ENCODE results near the gene NOLC1.

The NOLC1 gene

DNA sequence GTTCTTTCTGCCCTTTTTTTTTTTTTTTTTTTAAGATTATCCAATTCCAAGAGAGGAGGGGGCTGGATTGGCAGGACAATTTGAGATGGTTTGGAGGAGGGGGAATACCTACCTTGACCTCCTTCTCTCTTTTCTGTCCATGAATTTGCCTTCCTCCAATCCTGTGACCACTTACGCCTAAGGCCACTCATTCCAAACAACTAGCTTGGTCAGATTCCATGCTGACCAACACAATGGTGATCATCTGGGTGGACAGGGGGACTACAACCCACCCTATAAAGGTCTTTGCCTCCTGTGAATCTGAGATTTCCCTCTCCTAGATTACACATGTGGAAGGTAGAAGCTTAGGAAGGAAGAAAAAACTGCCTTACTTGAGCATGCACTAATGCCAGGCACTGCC lies 29.7 kb upstream of the NOLC1 start:
- no peak for DNase-seq

- DNase-seq, result no peak
These were observed 29.0 kb upstream of the NOLC1 start for GRCh38 chr10:102123223-102123622.

DNA sequence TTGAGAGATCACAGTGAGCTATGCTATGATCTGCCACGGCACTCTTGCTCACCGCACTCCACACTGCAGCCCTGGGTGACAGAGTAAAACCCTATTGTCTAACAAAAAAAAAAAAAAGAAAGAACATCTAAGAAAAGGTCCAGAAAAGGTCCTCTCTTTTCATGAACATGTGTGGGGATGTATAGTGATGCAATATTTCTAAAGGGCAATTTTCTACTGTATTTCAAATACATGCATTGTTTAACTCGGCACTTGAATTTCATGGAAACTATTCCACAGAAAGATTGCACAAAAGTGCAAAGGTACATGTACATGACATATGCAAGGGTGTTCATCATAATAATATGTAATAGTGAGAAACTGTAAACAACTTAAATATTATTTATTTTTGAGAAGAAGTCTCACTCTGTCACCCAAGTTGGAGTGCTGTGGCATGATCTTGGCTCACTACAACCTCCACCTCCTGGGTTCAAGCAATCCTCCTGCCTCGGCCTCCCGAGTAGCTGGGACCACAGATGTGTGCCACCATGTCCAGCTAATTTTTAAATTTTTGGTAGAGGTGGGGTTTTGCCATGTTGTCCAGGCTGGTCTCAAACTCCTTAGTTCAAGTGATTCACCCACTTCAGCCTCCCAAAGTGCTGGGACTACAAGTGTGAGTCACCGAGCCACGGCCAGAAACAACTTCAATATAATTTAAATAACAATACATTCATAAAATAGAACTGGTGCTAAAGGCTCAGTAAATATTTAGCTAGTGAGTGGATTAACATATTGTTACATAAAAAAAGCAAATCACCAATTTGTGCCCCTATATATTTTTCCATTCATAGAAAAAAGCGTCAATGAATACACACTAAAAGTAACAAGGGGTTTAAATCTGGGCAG lies 20.7 kb upstream of the NOLC1 start:
- DNase-seq, result peak; percentile 39

DNA sequence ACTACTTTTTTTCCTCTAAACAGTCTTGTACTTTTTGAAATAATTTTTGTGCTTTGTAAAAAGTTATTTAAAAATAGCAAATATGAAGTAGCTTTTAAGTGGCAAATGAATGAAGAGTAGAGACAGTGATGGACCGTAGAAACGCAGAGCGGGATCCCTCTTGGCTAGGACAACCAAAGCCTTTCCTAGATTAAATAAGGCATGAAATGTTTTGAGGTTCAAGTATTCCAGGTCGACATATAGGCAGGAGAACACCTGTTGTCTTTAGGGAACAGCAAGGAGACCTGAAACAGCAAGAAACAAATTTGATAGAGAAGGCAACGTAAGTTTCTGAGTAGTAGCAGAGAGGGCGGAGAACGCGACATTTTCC lies 20.0 kb upstream of the NOLC1 start:
- DNase-seq, result no peak

DNA sequence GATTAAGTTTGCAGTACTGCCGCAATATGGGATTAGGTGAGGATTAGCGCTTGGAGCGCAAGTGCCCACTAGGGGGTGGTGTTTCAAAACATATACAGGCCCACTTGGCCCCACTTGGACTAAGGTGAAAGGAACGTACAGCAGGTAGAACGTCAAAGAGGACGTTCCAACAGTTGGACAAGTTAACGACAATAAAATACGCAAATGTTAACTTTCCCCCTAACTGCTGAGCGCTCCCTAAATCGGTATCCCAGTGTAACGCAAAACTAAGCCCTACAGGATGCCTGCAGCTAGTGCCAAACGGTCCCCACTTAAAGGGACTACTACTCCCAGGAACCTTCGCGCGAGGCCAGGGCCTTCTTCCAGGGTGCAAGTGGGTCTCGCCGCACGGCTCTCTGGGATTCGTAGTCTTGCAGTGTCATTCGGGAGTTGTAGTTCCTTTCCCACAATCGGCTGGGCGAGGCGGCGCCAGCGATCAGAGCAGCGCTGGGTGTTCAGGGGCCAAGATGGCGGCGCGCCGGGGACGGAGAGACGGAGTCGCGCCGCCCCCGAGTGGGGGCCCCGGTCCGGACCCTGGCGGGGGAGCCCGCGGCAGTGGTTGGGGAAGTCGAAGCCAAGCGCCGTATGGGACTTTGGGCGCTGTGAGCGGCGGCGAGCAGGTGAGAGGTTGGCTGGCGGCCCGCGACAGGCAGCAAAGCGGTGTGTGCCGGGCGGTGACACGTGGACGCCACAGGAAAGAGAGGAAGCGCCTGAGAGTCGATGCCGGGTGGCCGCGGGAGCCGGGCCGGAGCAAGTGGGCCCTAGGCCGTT lies 19.4 kb upstream of the NOLC1 start, which contains the start of gene PPRC1:
Gene PPRC1 (plus strand): TSS at position 478 of the 810 bp plus-strand sequence. CDS start 29 bp downstream, at position 507.
- peak; percentile 99 for DNase-seq

DNA sequence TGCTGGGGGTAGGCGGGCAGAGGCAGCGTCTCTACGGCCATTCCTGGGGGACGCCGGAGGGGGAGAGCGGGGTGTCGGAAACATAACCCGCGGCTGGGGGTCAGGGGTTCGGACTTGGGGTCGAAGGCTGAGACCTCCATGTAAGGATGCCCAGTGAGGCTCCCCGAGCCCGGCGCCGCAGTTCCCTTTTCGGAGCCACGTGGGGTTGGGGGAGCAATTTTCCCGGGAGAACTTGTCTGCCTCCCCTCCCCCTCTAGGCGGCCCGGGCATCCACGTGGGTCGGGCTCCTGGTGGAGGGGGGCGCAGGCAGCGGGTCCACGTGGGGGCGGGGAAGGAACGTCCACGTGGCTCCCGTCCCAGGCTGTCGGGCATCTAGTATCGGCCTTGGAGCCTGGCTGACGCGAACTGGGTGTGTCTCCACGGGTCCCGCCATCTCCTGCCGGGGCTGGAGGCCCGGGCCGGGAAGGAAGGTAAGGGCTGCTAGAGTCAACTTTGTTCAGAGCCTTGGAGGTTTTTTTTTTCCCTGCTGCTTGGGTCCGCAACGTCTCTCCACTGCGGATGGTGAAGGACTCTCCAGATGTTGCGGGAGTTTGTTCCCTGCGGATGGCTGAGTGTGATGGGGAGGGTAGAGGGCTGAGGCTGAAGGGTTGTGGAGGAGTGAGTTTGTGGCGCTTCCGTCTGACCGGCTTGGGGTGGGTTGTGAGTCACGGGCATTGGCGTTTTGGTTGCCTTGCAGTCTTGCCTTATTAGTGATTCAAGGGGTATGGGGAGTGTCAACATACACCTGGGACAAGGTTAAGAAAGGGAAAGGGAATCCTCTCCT lies 18.6 kb upstream of the NOLC1 start:
- peak; percentile 82 for DNase-seq

DNA sequence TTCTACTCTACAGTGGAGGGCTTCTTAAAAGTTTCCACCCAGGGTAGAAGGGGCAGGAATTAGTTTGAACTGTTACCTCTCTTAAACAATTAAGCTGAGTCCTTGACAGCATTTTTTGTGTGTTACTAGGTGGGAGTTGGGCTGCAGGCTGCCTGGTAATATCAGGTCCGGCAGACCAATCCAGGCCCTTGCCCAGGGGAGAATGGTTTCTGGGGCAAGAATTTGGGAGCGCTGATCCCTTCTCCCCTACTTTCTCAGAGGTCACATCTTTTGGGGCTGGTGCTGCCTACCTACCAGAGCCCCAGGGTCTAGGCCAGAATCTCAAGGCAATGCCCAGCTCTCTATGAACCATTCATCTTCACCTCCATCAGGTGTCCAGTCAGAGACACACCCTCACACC lies 17.8 kb upstream of the NOLC1 start:
- DNase-seq, result no peak

DNA sequence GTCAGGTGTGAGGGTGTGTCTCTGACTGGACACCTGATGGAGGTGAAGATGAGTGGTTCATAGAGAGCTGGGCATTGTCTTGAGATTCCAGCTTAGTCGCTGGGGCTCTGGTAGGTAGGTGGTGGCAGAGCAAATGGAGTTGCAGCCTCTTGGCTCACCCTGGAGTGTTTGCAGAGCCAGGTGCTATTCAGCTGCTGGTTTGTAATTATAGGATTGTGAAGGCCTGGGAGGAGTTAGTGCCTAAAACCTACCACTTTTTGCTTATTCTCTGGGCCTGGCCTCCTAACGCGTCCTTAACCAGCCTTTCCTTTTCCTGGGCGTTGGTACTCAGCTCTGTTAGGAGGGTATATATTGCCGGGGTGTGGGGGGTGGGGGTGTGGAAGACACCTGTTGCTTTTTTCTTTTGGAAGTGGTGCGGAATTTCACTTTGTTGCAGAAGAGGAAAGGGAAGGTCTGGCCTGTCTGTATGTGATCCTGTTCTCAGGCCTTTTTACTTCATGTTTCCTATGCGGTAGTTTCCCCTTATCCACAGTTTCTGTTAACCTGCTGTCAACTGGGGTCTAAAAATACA lies 16.1 kb upstream of the NOLC1 start:
- DNase-seq, result no peak

GRCh38 chr10:102139281-102140110 lies 12.7 kb upstream of the NOLC1 start:
- no peak for DNase-seq

- DNase-seq, result no peak
These were observed 12.0 kb upstream of the NOLC1 start for GRCh38 chr10:102140218-102140617.

- no peak for DNase-seq
These were observed 11.2 kb upstream of the NOLC1 start for GRCh38 chr10:102140913-102141540.

DNA sequence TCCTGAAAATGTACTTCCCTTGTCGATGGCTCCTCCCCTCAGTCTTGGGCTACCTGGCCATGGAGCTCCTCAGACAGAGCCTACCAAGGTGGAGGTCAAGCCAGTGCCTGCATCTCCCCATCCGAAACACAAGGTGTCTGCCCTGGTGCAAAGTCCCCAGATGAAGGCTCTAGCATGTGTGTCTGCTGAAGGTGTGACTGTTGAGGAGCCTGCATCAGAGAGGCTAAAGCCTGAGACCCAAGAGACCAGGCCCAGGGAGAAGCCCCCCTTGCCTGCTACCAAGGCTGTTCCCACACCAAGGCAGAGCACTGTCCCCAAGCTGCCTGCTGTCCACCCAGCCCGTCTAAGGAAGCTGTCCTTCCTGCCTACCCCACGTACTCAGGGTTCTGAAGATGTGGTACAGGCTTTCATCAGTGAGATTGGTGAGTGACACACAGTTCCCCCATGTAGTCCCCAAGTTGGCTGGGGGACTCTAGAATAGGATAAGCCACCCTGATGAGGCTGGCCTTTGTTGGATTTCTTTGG lies 10.5 kb upstream of the NOLC1 start:
- no peak for DNase-seq

- no peak for DNase-seq
These were observed 5.2 kb upstream of the NOLC1 start for GRCh38 chr10:102146971-102147428.

DNA sequence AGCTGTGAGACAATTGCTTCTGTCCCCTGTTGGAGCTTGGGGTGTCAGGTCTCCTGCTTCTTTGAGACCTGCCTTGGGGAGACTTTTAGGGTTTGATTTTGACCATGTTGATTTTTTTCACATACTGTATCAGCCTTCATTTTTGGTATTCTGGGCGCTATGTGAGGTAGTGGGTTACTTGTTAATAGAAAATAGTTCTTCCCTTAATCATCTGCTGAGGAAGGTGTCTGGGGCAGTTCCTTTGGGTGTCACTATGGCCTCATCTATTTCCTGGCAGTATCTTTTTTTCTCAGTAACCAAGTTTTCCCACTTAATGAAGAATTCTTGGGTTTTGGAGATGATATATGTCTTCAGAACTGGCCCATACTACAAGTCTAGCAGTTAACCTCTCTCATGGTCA lies 4.6 kb upstream of the NOLC1 start:
- DNase-seq, result no peak

GRCh38 chr10:102148275-102148674 lies 3.9 kb upstream of the NOLC1 start:
- DNase-seq, result no peak

GRCh38 chr10:102150970-102151773 lies 1.0 kb upstream of the NOLC1 start:
- peak; percentile 71 for DNase-seq

DNA sequence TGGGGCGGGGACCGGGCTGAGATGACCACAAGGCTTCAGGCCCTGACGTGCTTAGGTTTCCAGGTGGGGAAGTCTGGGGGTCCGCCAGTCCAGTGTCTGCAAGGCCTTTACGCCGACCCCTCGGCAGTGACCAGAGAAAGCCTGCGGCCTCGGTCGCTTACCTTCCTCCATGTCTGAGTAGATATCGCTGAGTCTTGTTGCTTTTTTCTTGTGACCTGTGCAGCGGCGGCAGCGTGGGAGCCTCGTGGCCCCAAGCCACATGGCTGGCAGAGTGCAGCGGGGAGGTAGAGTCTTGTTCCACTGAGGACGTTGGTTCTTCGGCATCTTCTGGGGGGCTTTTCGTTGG lies 329 bp downstream of the NOLC1 start:
- no peak for DNase-seq

DNA sequence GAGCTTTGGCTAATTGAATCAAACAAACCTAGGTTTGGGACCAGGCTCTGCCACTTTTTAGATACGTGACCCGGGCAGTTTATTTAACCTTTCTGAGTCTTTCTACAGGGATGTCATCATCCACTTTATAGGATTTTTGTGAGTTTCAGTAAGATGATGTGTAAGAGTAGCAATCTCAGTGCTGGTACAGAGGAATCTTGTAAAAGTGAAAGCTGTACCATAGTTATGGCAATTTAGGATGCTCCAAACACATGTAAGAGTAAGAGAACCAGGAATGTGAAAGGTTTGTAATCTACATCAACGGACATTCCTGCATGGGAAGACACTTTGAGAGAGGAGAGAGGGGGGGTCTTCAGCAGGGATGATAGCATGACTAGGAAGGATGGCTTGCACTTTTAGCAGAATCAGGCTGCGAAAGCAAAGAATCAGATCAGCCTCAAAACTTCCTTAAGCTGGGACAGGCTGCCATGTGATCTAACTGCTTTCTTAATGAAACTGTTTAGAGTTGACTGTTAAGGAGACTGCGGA lies 968 bp downstream of the NOLC1 start:
- no peak for DNase-seq

GRCh38 chr10:102154466-102155116 lies 2.4 kb downstream of the NOLC1 start:
- DNase-seq, result no peak
